CD14-positive monocyte (primary cell): ENCODE results near the gene ZNF544. TPM values are rescaled to one million over a fixed set of nuclear protein-coding genes. Genes with fewer than 3 reads are reported as not detected.

Experiments
- DNase-seq, 3 donors: peaks; one replicate each; pipeline ENCODE4 v3.0.0-alpha.2; 2011 to 2022
- H2AFZ ChIP-seq: 2 replicates; pipeline ENCODE4 v1.6.0; 2012; ENCODE audit warnings: mild to moderate bottlenecking, low read depth, low read length, inconsistent platforms; ENCODE audit not compliant: insufficient read depth, poor library complexity, severe bottlenecking
- H3K27ac ChIP-seq, 2 donors: 1 replicate in 1 of 2; 2 replicates in 1 of 2; pipeline ENCODE4 v1.5.1; 2012 to 2013; ENCODE audit warnings: low read length in 2 of 2, control low read depth in 1 of 2, inconsistent platforms in 1 of 2, low read depth in 1 of 2, mild to moderate bottlenecking in 1 of 2
- H3K27me3 ChIP-seq, 2 donors: one replicate each; pipeline versions ENCODE4 v1.6.0 to v1.6.1; 2011 to 2013; ENCODE audit warnings: low read length in 2 of 2; ENCODE audit not compliant: control insufficient read depth in 2 of 2, insufficient read depth in 2 of 2
- H3K36me3 ChIP-seq, 2 donors: replicated peaks in 1 of 2; 1 replicate in 1 of 2; 2 replicates in 1 of 2; pipeline versions ENCODE4 v1.5.1 to v1.6.1; 2012 to 2013; ENCODE audit warnings: low read length in 2 of 2, control low read depth in 1 of 2, inconsistent platforms in 1 of 2, mild to moderate bottlenecking in 1 of 2; ENCODE audit not compliant: insufficient read depth in 2 of 2, control insufficient read depth in 1 of 2
- H3K4me1 ChIP-seq, 2 donors: 1 replicate in 1 of 2; 2 replicates in 1 of 2; pipeline versions ENCODE4 v1.5.1 to v1.6.1; 2012 to 2013; ENCODE audit warnings: low read length in 2 of 2, control low read depth in 1 of 2, inconsistent platforms in 1 of 2, mild to moderate bottlenecking in 1 of 2, moderate library complexity in 1 of 2; ENCODE audit not compliant: insufficient read depth in 2 of 2, control insufficient read depth in 1 of 2
- H3K4me2 ChIP-seq: replicated peaks from 2 replicates; pipeline ENCODE3; 2012; ENCODE audit warnings: low read length, moderate library complexity, mild to moderate bottlenecking; ENCODE audit not compliant: poor library complexity, severe bottlenecking; ENCODE audit errors: extremely low read depth
- H3K4me3 ChIP-seq, 3 experiments: fragments of 200-600 bp in 1 of 3; sonication (generic) in 1 of 3; replicated peaks in 1 of 3; 1 replicate in 2 of 3; 2 replicates in 1 of 3; pipeline ENCODE4 v1.5.1; 2011 to 2013; ENCODE audit warnings: low read length in 3 of 3, mild to moderate bottlenecking in 3 of 3, control low read depth in 2 of 3, low read depth in 2 of 3, inconsistent platforms in 1 of 3, moderate library complexity in 1 of 3
- H3K79me2 ChIP-seq: 2 replicates; pipeline ENCODE4 v1.6.0; 2012; ENCODE audit warnings: mild to moderate bottlenecking, control low read depth, inconsistent platforms, low read length, moderate library complexity; ENCODE audit not compliant: insufficient read depth
- H3K9ac ChIP-seq: 2 replicates; pipeline ENCODE4 v1.6.0; 2017; ENCODE audit warnings: low read length, mild to moderate bottlenecking; ENCODE audit not compliant: insufficient read depth, poor library complexity, severe bottlenecking
- H3K9me3 ChIP-seq, 2 donors: replicated peaks in 1 of 2; 1 replicate in 1 of 2; 2 replicates in 1 of 2; pipeline versions ENCODE4 v1.5.1 to v1.6.1; 2012 to 2013; ENCODE audit warnings: low read length in 2 of 2, control low read depth in 1 of 2; ENCODE audit not compliant: control insufficient read depth in 1 of 2, insufficient read depth in 1 of 2
- H4K20me1 ChIP-seq: 2 replicates; pipeline ENCODE4 v1.6.0; 2012; ENCODE audit warnings: mild to moderate bottlenecking, low read length, control low read depth, moderate library complexity; ENCODE audit not compliant: insufficient read depth
- H3K27ac Mint-ChIP-seq, 7 donors: one replicate each; pipeline ENCODE4 v1.8.0; 2020; ENCODE audit warnings: mild to moderate bottlenecking in 7 of 7, mixed read lengths in 7 of 7, moderate library complexity in 6 of 7, inconsistent platforms in 2 of 7
- H3K27me3 Mint-ChIP-seq, 3 donors: one replicate each; pipeline ENCODE4 v1.8.0; 2021 to 2022; ENCODE audit warnings: low read depth in 3 of 3, mild to moderate bottlenecking in 3 of 3, mixed read lengths in 3 of 3, moderate library complexity in 3 of 3, inconsistent platforms in 1 of 3
- H3K36me3 Mint-ChIP-seq, 2 donors: one replicate each; pipeline ENCODE4 v1.8.0; 2020; ENCODE audit warnings: mixed read lengths in 2 of 2, inconsistent platforms in 1 of 2, mild to moderate bottlenecking in 1 of 2
- H3K4me1 Mint-ChIP-seq: one replicate; pipeline ENCODE4 v1.8.0; 2020; ENCODE audit warnings: mild to moderate bottlenecking, mixed read lengths
- H3K4me3 Mint-ChIP-seq, 2 donors: one replicate each; pipeline ENCODE4 v1.8.0; 2020; ENCODE audit warnings: mild to moderate bottlenecking in 2 of 2, mixed read lengths in 2 of 2, moderate library complexity in 1 of 2
- H3K9me3 Mint-ChIP-seq, 7 donors: one replicate each; pipeline ENCODE4 v1.8.0; 2020 to 2022; ENCODE audit warnings: mixed read lengths in 7 of 7, mild to moderate bottlenecking in 6 of 7, moderate library complexity in 6 of 7, inconsistent platforms in 2 of 7
- WGBS: methylation state at CpG from one replicate; pipeline ENCODE4 v1.1.5; 2013; ENCODE audit warnings: missing lambda C conversion rate; ENCODE audit not compliant: insufficient coverage; 5-methylcytosine and 5-hydroxymethylcytosine counted together
- intact Hi-C, 2 donors: fragments of 100-400 bp; cut with micrococcal nuclease; formaldehyde crosslinking; loops; one replicate each; pipeline versions ENCODE4 v1.15.0 to v1.15.1; 2023
- polyA plus RNA-seq, 3 donors: library from polyadenylated mRNA; depleted of rRNA in 1 of 3; unstranded in 2 of 3; stranded (reverse) in 1 of 3; fragments of 300-500 nt in 2 of 3; fragments of >200 nt in 1 of 3; fragmentation: Illumina TruSeq in 2 of 3; gene quantifications; 1 replicate in 2 of 3; 2 replicates in 1 of 3; pipeline ENCODE4 v1.2.3, GENCODE V29; 2012 to 2021
- TF ChIP-seq, protein P1 (sequence below): fragments of 200-600 bp; IDR thresholded peaks from one replicate; pipeline ENCODE4 v1.8.0; 2022; ENCODE audit warnings: antibody characterized with exemption, mild to moderate bottlenecking

The ZNF544 gene
- polyA plus RNA-seq, 3 donors = 1.5 to 7.9 (median 2.2) TPM

GRCh38 chr19:58294743-58295374 is 66.1 kb downstream of the ZNF544 start:
- no peak overlapping the region for H2AFZ ChIP-seq
- Mint-ChIP-seq H3K27me3 (no peaks in the 10 kb centered on the region), H3K36me3 (peaks cover 54 to 92% of the 10 kb centered on the region in 2 donors), H3K4me1 (no peaks in the 10 kb centered on the region), H3K9me3 (peaks cover 60 to 99% (median 98%) of the 10 kb centered on the region in 7 donors), H3K27ac (no peak overlapping the region), H3K4me3 (no peak overlapping the region)
- no peak overlapping the region for H3K27ac ChIP-seq
- H3K9ac ChIP-seq = no peak overlapping the region
- H4K20me1 ChIP-seq = no peaks in the 10 kb centered on the region
- TF ChIP-seq, protein P1, sequence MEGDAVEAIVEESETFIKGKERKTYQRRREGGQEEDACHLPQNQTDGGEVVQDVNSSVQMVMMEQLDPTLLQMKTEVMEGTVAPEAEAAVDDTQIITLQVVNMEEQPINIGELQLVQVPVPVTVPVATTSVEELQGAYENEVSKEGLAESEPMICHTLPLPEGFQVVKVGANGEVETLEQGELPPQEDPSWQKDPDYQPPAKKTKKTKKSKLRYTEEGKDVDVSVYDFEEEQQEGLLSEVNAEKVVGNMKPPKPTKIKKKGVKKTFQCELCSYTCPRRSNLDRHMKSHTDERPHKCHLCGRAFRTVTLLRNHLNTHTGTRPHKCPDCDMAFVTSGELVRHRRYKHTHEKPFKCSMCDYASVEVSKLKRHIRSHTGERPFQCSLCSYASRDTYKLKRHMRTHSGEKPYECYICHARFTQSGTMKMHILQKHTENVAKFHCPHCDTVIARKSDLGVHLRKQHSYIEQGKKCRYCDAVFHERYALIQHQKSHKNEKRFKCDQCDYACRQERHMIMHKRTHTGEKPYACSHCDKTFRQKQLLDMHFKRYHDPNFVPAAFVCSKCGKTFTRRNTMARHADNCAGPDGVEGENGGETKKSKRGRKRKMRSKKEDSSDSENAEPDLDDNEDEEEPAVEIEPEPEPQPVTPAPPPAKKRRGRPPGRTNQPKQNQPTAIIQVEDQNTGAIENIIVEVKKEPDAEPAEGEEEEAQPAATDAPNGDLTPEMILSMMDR = no peak
- H3K9me3 ChIP-seq = peaks cover 91 to 97% of the 10 kb centered on the region in 2 donors
- no peak overlapping the region for H3K4me2 ChIP-seq
- 98% methylated on average over 16 of the region's 22 CpGs for WGBS
- H3K36me3 ChIP-seq = peaks cover 32 to 89% of the 10 kb centered on the region in 2 donors
- no peaks in the 10 kb centered on the region for H3K79me2 ChIP-seq
- intact Hi-C loops = no loop called here
- H3K4me1 ChIP-seq = no peaks in the 10 kb centered on the region
- no peaks in the 10 kb centered on the region for H3K27me3 ChIP-seq
- H3K4me3 ChIP-seq = peak overlapping the region in 1 of 3 experiments; percentile 47
- DNase-seq = no peak

GRCh38 chr19:58296104-58296503 is 67.4 kb downstream of the ZNF544 start:
- DNase-seq = no peak
- Histone ChIP-seq H4K20me1 (no peaks in the 10 kb centered on the region), H3K27ac (no peak overlapping the region), H3K9ac (no peak overlapping the region), H3K4me3 (no peak overlapping the region), H3K4me2 (no peak overlapping the region), H2AFZ (no peak overlapping the region), H3K4me1 (no peaks in the 10 kb centered on the region), H3K9me3 (peaks cover 97 to 98% of the 10 kb centered on the region in 2 donors), H3K36me3 (peaks cover 25 to 90% of the 10 kb centered on the region in 2 donors), H3K79me2 (no peaks in the 10 kb centered on the region), H3K27me3 (no peaks in the 10 kb centered on the region)
- TF ChIP-seq, protein P1 = no peak
- no CpG with 5 or more reads among the region's 7 CpGs for WGBS
- H3K27me3 Mint-ChIP-seq = no peaks in the 10 kb centered on the region
- intact Hi-C loops = no loop called here
- H3K4me1 Mint-ChIP-seq = no peaks in the 10 kb centered on the region
- H3K36me3 Mint-ChIP-seq = peaks cover 58 to 92% of the 10 kb centered on the region in 2 donors
- no peak overlapping the region for H3K4me3 Mint-ChIP-seq
- no peak overlapping the region for H3K27ac Mint-ChIP-seq
- peaks cover 68 to 98% (median 96%) of the 10 kb centered on the region in 7 donors for H3K9me3 Mint-ChIP-seq
